ENCODE results near the gene SLC16A3. TPM values are rescaled to one million over a fixed set of nuclear protein-coding genes. Genes with fewer than 3 reads are reported as not detected.
"Not testable (repeated sequence)": the region's sequence is repeated elsewhere in the genome, so short reads cannot be mapped to it uniquely, and the experiment has no call there.

The SLC16A3 gene
- total RNA-seq, 1 experiment from 2014 or later: 28.7 TPM

DNA sequence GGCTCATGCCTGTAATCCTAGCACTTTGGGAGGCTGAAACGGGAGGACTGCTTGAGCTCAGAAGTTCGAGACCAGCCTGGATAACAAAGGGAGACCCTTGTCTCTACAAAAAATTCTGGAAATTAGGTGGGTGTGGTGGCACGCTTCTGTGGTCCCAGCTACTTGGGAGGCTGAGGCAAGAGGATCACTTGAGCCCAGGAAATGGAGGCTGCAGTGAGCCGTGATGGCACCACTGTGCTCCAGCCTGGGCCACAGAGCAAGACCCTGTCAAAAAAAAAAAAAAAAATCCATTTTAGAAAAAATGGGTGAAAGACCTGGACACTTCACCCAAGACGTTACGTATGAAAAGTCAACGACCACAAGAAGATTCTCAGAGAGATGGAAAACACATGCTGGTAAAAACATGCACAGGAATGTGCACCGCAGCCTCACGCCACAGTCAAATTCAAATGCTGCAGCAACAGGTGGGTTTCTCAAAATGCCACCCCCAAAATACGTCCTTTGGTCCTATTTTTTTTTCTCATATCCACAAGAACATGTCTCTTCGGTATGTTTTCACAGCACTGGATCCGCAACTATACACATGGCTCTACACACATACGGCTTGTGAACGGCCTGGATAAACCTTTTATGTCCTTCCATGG is 27.5 kb downstream of the SLC16A3 start:
- H3K4me3 Mint-ChIP-seq: no peak overlapping the region
- TF ChIP-seq ETV6 (CRISPR knock-in tag; IDR thresholded peaks at IDR 0.05): no peak
- no peak for TF ChIP-seq ATF1 (CRISPR knock-in tag; IDR thresholded peaks at IDR 0.05)
- no peak for TF ChIP-seq ZNF317 (CRISPR knock-in tag; IDR thresholded peaks at IDR 0.05; ENCODE audit: borderline replicate concordance, low read depth)
- TF ChIP-seq ZNF121 (CRISPR knock-in tag; IDR thresholded peaks at IDR 0.05): no peak
- no peak for TF ChIP-seq ZBTB21 (CRISPR knock-in tag; IDR thresholded peaks at IDR 0.05; ENCODE audit: borderline replicate concordance)
- no peak for TF ChIP-seq NR3C1 (CRISPR knock-in tag; conservative IDR thresholded peaks at IDR 0.05; ENCODE audit: low read depth)
- TF ChIP-seq, protein P1, sequence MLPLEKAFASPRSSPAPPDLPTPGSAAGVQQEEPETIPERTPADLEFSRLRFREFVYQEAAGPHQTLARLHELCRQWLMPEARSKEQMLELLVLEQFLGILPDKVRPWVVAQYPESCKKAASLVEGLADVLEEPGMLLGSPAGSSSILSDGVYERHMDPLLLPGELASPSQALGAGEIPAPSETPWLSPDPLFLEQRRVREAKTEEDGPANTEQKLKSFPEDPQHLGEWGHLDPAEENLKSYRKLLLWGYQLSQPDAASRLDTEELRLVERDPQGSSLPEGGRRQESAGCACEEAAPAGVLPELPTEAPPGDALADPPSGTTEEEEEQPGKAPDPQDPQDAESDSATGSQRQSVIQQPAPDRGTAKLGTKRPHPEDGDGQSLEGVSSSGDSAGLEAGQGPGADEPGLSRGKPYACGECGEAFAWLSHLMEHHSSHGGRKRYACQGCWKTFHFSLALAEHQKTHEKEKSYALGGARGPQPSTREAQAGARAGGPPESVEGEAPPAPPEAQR (CRISPR knock-in tag; IDR thresholded peaks at IDR 0.05): no peak
- no peak for TF ChIP-seq FOXP1 (CRISPR knock-in tag; IDR thresholded peaks at IDR 0.05; ENCODE audit: borderline replicate concordance)
- TF ChIP-seq, protein P2, sequence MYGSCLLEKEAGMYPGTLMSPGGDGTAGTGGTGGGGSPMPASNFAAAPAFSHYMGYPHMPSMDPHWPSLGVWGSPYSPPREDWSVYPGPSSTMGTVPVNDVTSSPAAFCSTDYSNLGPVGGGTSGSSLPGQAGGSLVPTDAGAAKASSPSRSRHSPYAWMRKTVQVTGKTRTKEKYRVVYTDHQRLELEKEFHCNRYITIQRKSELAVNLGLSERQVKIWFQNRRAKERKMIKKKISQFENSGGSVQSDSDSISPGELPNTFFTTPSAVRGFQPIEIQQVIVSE (CRISPR knock-in tag; IDR thresholded peaks at IDR 0.05; ENCODE audit: borderline replicate concordance): no peak
- H3K27ac Mint-ChIP-seq: peak overlapping the region; percentile 23; the same call in 1 of the 2 replicates
- ChIA-PET CTCF (interaction anchor here (1.6 kb wide), 1 partner anchor 20 kb away, joined by 6 read pairs; no protein-coding TSS in a partner anchor), POLR2A (no interaction called here)
- ATAC-seq (no peak), DNase-seq (ENCODE audit: low spot score) (no peak)
- H3K9me3 Mint-ChIP-seq: peaks cover 15% of the 10 kb centered on the region
- peaks cover 82% of the 10 kb centered on the region for H3K36me3 Mint-ChIP-seq
- H3K27me3 Mint-ChIP-seq (ENCODE audit: low read depth): no peaks in the 10 kb centered on the region
- no peaks in the 10 kb centered on the region for H3K4me1 Mint-ChIP-seq

DNA sequence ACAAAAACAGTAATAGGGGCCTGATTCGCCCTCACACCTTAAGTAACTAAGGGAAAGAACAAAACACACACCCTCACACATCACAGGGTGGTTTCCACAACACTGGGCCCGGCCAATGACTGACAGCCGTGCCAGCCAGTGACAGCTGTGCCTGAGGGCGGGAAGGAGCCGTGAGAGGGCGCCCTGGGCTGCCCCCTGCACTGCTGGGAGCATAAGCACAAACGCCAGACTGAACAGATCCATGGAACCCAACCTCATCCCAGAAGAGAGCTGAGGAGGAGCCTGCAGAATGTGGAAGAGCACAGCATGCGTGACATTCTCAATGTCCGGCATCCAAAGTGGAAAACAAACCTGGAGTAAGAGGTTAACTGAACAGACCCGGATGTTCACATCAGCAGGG is 28.6 kb downstream of the SLC16A3 start:
- peaks cover 15% of the 10 kb centered on the region for H3K9me3 Mint-ChIP-seq
- ATAC-seq (peak; percentile 89), DNase-seq (ENCODE audit: low spot score) (peak; percentile 54)
- peaks cover 82% of the 10 kb centered on the region for H3K36me3 Mint-ChIP-seq
- ChIA-PET POLR2A (no interaction called here), CTCF (no interaction called here)
- no peaks in the 10 kb centered on the region for H3K4me1 Mint-ChIP-seq
- H3K4me3 Mint-ChIP-seq: no peak overlapping the region
- no peaks in the 10 kb centered on the region for H3K27me3 Mint-ChIP-seq (ENCODE audit: low read depth)
- TF ChIP-seq CREM (CRISPR knock-in tag; IDR thresholded peaks at IDR 0.05) (no peak), NFYB (CRISPR knock-in tag; conservative IDR thresholded peaks at IDR 0.05; ENCODE audit: low read depth) (peak; percentile 68)
- H3K27ac Mint-ChIP-seq: peak overlapping the region; percentile 23; the same call in 1 of the 2 replicates

DNA sequence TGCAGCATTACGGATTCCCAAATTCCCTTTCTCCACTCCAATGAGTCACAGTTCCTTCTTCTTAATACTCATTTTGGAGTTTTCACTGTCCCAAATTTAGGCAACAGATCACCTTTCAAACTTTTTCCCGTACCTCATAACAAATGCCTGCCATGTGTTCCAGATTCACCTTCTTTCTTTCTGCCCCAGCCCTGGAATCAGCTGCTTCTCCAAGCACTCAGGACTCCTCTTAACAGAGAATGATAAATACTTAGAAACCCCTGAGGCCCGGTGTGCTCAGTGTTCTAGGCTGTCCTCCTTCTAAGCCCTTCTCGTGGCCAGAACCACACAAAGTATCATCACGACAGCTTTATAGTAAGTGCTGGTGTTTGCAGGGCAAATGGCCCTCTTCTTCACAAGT is 29.7 kb downstream of the SLC16A3 start:
- TF ChIP-seq SMAD3 (CRISPR knock-in tag; IDR thresholded peaks at IDR 0.05; ENCODE audit: borderline replicate concordance) (no peak), FOXP1 (CRISPR knock-in tag; IDR thresholded peaks at IDR 0.05; ENCODE audit: borderline replicate concordance) (no peak), PRRX2 (CRISPR knock-in tag; IDR thresholded peaks at IDR 0.05) (no peak)
- TF ChIP-seq, protein P3, sequence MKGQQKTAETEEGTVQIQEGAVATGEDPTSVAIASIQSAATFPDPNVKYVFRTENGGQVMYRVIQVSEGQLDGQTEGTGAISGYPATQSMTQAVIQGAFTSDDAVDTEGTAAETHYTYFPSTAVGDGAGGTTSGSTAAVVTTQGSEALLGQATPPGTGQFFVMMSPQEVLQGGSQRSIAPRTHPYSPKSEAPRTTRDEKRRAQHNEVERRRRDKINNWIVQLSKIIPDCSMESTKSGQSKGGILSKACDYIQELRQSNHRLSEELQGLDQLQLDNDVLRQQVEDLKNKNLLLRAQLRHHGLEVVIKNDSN (CRISPR knock-in tag; IDR thresholded peaks at IDR 0.05): no peak
- Mint-ChIP-seq H3K36me3 (peaks cover 82% of the 10 kb centered on the region), H3K4me3 (no peak overlapping the region), H3K27ac (no peak overlapping the region; the same call in 1 of the 2 replicates), H3K27me3 (ENCODE audit: low read depth) (no peaks in the 10 kb centered on the region), H3K9me3 (peaks cover 15% of the 10 kb centered on the region), H3K4me1 (no peaks in the 10 kb centered on the region)
- ATAC-seq: no peak
- POLR2A ChIA-PET: no interaction called here
- DNase-seq (ENCODE audit: low spot score): no peak
- CTCF ChIA-PET: interaction anchor here (0.7 kb wide), 1 partner anchor 22 kb away, joined by 4 read pairs; no protein-coding TSS in a partner anchor

DNA sequence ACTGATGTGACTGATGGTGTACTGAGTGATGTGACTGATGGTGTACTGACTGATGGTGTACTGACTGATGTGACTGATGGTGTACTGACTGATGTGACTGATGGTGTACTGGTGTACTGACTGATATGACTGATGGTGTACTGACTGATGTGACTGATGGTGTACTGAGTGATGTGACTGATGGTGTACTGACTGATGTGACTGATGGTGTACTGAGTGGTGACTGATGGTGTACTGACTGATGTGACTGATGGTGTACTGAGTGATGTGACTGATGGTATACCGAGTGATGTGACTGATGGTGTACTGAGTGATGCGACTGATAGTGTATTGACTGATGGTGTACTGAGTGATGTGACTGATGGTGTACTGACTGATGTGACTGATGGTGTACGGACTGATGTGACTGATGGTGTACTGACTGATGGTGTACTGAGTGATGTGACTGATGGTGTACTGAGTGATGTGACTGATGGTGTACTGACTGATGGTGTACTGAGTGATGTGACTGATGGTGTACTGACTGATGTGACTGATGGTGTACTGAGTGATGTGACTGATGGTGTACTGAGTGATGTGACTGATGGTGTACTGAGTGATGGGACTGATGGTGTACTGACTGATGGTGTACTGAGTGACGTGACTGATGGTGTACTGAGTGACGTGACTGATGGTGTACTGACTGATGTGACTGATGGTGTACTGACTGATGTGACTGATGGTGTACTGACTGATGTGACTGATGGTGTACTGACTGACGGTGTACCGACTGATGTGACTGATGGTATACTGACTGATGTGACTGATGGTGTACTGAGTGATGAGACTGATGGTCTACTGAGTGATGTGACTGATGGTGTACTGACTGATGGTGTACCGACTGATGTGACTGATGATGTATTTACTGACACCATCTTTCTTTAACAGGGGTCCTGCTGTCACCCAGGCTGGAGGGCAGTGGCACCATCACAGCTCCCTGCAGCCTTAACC is 31.4 kb downstream of the SLC16A3 start:
- DNase-seq (ENCODE audit: low spot score); CTCF ChIA-PET; H3K27ac Mint-ChIP-seq; ATAC-seq; H3K4me1 Mint-ChIP-seq; H3K27me3 Mint-ChIP-seq (ENCODE audit: low read depth); H3K4me3 Mint-ChIP-seq; POLR2A ChIA-PET: not testable (repeated sequence)
- Mint-ChIP-seq H3K9me3 (peaks cover 15% of the 10 kb centered on the region), H3K36me3 (peaks cover 97% of the 10 kb centered on the region)

All from WTC11 (cell line).